GM13976 (cell line): Measurements from ENCODE around the gene THAP2.

Experiments
- DNase-seq: peaks from one replicate; pipeline ENCODE4 v3.0.0; 2012; ENCODE audit warnings: low spot score
- in situ Hi-C: fragments of 300-500 bp; cut with MboI; formaldehyde crosslinking; loops from one replicate; pipeline ENCODE4 v1.12.0; 2022; ENCODE audit warnings: low sequenced_read_pairs, mixed read lengths, inconsistent platforms; ENCODE audit not compliant: unreplicated experiment
- TF ChIP-seq, protein P1 (sequence below): IDR thresholded peaks from 2 replicates; pipeline ENCODE4 v1.5.1; 2012; ENCODE audit warnings: borderline replicate concordance, mild to moderate bottlenecking; ENCODE audit not compliant: insufficient read depth; ENCODE audit errors: extremely low read depth, missing control alignments, control extremely low read depth

Gene THAP2

DNA sequence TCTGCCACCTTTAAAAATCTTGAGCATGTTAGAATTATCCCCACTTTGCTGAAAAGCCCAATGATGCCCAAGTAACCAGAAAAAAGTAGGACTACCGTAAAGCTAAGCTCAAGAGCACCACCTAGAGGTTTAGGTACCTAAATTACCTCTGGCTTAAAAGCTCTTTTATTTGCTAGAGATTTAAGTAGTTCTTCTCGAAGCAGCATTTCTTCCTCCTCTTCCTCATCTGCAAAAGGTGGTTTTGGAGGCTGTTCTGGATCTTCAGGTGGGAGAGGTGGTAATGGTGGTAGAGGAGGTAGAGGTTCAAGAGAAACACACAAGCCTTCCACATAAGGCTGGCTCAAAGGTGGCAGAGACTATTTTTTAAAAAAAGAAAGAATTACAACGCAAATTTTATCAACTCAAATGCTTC lies 27.4 kb upstream of the THAP2 start:
- in situ Hi-C loops, result loop anchor here (10.0 kb wide), 1 partner anchor 108 kb away; no protein-coding TSS in a partner anchor
- DNase-seq, result peak; percentile 47

DNA sequence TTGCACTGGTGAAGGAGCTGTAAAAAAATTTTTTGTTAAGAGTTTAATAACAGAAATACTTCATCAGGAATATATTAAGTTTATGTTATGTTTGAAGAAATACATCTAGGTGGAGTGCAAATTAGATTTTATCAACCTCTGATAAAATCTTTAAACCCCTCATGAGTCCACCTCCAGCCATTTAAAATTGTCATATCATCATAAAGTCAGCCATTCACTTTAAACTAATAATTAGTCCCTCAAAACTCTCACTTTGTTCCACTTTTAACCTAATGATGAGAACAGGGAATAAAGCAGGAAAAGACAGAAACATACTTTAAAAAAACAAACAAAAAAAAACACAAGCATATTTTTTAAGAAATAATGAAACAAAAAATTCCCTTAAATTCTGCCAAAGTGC lies 25.6 kb upstream of the THAP2 start:
- in situ Hi-C loops, result loop anchor here (10.0 kb wide), 1 partner anchor 106 kb away; no protein-coding TSS in a partner anchor
- TF ChIP-seq, protein P1, sequence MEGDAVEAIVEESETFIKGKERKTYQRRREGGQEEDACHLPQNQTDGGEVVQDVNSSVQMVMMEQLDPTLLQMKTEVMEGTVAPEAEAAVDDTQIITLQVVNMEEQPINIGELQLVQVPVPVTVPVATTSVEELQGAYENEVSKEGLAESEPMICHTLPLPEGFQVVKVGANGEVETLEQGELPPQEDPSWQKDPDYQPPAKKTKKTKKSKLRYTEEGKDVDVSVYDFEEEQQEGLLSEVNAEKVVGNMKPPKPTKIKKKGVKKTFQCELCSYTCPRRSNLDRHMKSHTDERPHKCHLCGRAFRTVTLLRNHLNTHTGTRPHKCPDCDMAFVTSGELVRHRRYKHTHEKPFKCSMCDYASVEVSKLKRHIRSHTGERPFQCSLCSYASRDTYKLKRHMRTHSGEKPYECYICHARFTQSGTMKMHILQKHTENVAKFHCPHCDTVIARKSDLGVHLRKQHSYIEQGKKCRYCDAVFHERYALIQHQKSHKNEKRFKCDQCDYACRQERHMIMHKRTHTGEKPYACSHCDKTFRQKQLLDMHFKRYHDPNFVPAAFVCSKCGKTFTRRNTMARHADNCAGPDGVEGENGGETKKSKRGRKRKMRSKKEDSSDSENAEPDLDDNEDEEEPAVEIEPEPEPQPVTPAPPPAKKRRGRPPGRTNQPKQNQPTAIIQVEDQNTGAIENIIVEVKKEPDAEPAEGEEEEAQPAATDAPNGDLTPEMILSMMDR, result no peak
- DNase-seq, result no peak

More for the DNA sequence above, 27.4 kb upstream of the THAP2 start:
- TF ChIP-seq, protein P1, result peak; percentile 68

DNA sequence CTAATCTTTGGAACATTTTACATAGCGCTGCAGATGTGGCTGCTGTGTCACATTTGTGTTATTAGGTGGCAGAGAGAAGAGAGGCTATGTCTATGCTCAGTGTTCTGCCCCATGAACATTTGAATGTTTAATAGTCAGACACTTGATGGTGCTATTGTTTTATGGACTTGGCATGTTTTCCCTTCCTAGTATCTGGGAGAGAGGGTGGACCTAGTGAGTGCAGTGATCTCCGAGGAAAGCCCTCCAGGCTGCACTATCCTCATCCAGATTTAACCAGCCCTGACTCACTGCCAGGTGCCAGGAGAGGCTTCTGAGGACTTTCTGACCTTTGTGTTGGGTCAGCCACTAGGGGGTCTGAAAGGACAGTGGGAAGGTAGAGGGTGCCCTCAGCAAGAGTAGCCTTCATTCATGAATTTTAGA lies 24.8 kb upstream of the THAP2 start:
- peak; percentile 6 for DNase-seq
- in situ Hi-C loops, result loop anchor here (10.0 kb wide), 1 partner anchor 105 kb away; no protein-coding TSS in a partner anchor
- TF ChIP-seq, protein P1, result peak; percentile 18

DNA sequence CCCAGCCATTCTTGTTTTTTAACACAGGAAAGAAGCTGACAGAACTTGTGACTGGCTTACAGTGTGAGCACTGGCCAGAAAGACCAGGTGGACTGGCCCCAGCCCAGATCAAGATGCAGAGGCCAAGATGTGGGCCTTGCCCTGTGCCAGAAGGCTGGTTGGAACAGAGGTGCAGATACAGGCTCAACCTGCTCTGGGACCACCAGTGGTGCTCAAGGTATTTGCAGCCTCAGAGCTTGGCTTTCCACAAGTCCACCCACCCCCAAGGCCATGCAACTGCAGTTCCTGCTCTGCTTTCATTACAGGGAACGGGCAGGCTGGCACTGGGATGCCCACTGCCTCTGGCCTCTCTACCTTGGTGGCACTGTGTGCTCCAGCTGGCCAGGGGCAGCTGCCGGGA lies 23.8 kb upstream of the THAP2 start:
- DNase-seq, result no peak
- in situ Hi-C loops, result no loop called here
- TF ChIP-seq, protein P1, result no peak

DNA sequence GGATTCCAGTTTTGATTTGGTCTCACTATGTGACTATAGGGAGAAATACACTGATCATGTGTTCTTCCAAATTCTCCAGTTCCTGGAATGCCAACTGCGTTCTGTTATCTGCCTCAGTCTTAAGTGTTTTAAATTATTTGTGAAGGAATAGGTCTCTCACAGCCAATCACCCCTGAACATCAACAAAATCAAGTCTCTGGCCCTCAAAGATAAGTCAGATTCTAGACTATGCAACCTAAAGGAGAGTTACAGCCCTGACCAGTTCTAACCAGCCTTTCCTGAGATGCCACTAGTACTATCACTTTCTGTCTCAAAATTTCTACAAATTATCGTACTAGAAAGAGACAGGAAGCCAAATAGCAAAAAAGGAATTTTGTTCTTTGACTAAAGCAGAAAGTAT lies 22.7 kb upstream of the THAP2 start:
- TF ChIP-seq, protein P1, result no peak
- no peak for DNase-seq
- in situ Hi-C loops, result no loop called here

DNA sequence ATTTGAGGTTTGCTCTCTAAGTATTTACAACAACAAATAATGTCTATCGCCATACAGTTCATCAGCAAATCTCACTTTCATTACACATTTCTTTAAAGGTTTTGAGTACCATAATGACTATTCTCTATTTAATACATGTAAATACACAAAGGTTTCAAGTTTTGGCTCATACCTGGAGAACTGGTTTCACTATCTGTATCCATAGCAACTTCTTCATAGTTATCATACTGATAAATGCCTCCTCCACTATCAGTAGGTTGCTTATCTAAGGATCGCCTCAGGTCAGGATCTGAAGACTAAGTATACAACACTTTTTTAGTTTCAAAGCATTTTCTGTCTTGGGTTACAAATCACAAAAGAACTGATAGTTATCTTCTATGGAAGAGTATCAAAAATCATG lies 21.8 kb upstream of the THAP2 start:
- TF ChIP-seq, protein P1, result no peak
- no peak for DNase-seq
- in situ Hi-C loops, result no loop called here
